Esophagus muscularis mucosa (tissue), 4 donors: ENCODE measurements around the gene ATP11A. TPM values are rescaled to one million over a fixed set of nuclear protein-coding genes. Genes with fewer than 3 reads are reported as not detected.
"Not testable (repeated sequence)": the region's sequence is repeated elsewhere in the genome, so short reads cannot be mapped to it uniquely, and the experiment has no call there.

ENCODE experiments used
- DNase-seq: peaks from one replicate; pipeline ENCODE4 v3.0.0-alpha.2; 2017; ENCODE audit errors: extremely low spot score
- H3K27ac ChIP-seq, 4 donors: fragments of 200-600 bp; sonication (generic); replicated peaks in 1 of 4; 1 replicate in 3 of 4; 2 replicates in 1 of 4; pipeline ENCODE4 v1.5.1; 2016 to 2019; ENCODE audit warnings: mild to moderate bottlenecking in 1 of 4
- H3K27me3 ChIP-seq, 4 donors: fragments of 200-600 bp; sonication (generic); one replicate each; pipeline versions ENCODE4 v1.5.1 to v1.6.0; 2016 to 2019
- H3K36me3 ChIP-seq, 4 donors: fragments of 200-600 bp; sonication (generic); one replicate each; pipeline ENCODE4 v1.5.1; 2016 to 2019
- H3K4me1 ChIP-seq, 4 donors: fragments of 200-600 bp; sonication (generic); one replicate each; pipeline ENCODE4 v1.5.1; 2016 to 2019
- H3K4me3 ChIP-seq, 4 donors: fragments of 200-600 bp; sonication (generic); 1 replicate in 2 of 4; 2 replicates in 2 of 4; pipeline ENCODE4 v1.5.1; 2016 to 2019; ENCODE audit warnings: mild to moderate bottlenecking in 4 of 4, moderate library complexity in 1 of 4
- H3K9me3 ChIP-seq, 4 donors: fragments of 200-600 bp; sonication (generic); 1 replicate in 3 of 4; 2 replicates in 1 of 4; pipeline ENCODE4 v1.5.1; 2016 to 2019
- CTCF ChIP-seq, 3 experiments: fragments of 200-600 bp in 2 of 3; fragments of 450-650 bp in 1 of 3; sonication (generic) in 2 of 3; IDR thresholded peaks; one replicate each; pipeline ENCODE4 v1.5.1; 2017 to 2019; ENCODE audit warnings: antibody characterized with exemption in 3 of 3, mild to moderate bottlenecking in 2 of 3, moderate library complexity in 1 of 3
- EP300 ChIP-seq: sonication (generic); formaldehyde crosslinking; IDR thresholded peaks from one replicate; pipeline ENCODE4 v1.6.1; 2017; ENCODE audit warnings: antibody characterized with exemption
- POLR2A ChIP-seq: fragments of 450-650 bp; IDR thresholded peaks from one replicate; pipeline ENCODE4 v1.6.1; 2017; ENCODE audit warnings: antibody characterized with exemption, moderate library complexity, mild to moderate bottlenecking, low read depth
- POLR2AphosphoS5 ChIP-seq, 2 donors: sonication (generic); formaldehyde crosslinking; IDR thresholded peaks; one replicate each; pipeline ENCODE4 v1.6.1; 2017; ENCODE audit warnings: antibody characterized with exemption in 2 of 2
- WGBS: methylation state at CpG from one replicate; pipeline ENCODE4 v1.1.5; 2018; 5-methylcytosine and 5-hydroxymethylcytosine counted together
- intact Hi-C: fragments of 100-400 bp; cut with DNase I; formaldehyde crosslinking; loops from one replicate; pipeline ENCODE4 v1.15.1; 2023
- total RNA-seq, 4 donors: library from RNA; depleted of rRNA; stranded (reverse); fragments of >200 nt; gene quantifications; one replicate each; pipeline versions ENCODE4 v1.1.0 to v1.2.1, GENCODE V29; 2016

ATP11A gene
- total RNA-seq, 4 donors from 2014 or later, result 11.2 to 27.8 (median 14.3) TPM

GRCh38 chr13:112679381-112679780, 10.5 kb upstream of the ATP11A start:
- Histone ChIP-seq H3K9me3 (no peaks in the 10 kb centered on the region), H3K36me3 (no peaks in the 10 kb centered on the region), H3K27ac (no peak overlapping the region), H3K4me1 (no peaks in the 10 kb centered on the region), H3K27me3 (no peaks in the 10 kb centered on the region), H3K4me3 (no peak overlapping the region)
- no peak for TF ChIP-seq POLR2A
- TF ChIP-seq CTCF (IDR thresholded peaks at IDR 0.05), result no peak
- TF ChIP-seq EP300, result no peak
- TF ChIP-seq POLR2AphosphoS5 (IDR thresholded peaks at IDR 0.05), result no peak
- intact Hi-C loops, result no loop called here
- 92% methylated on average over 11 of the region's 17 CpGs for WGBS
- DNase-seq, result no peak

- Histone ChIP-seq H3K4me3 (no peak overlapping the region), H3K27me3 (no peaks in the 10 kb centered on the region), H3K27ac (no peak overlapping the region), H3K4me1 (no peaks in the 10 kb centered on the region), H3K36me3 (no peaks in the 10 kb centered on the region), H3K9me3 (no peaks in the 10 kb centered on the region)
- TF ChIP-seq POLR2A (no peak), POLR2AphosphoS5 (IDR thresholded peaks at IDR 0.05) (no peak), CTCF (IDR thresholded peaks at IDR 0.05) (no peak), EP300 (no peak)
- DNase-seq, result no peak
- intact Hi-C loops, result no loop called here
- 93% methylated on average over 19 of the region's 20 CpGs for WGBS
Measured at GRCh38 chr13:112679932-112680677, 9.7 kb upstream of the ATP11A start.

GRCh38 chr13:112680741-112681360, 9.0 kb upstream of the ATP11A start:
- no peak for TF ChIP-seq POLR2AphosphoS5 (IDR thresholded peaks at IDR 0.05)
- intact Hi-C loops, result no loop called here

GRCh38 chr13:112683581-112683980, 6.3 kb upstream of the ATP11A start:
- 93% methylated on average over 10 of the region's 10 CpGs for WGBS
- H3K9me3 ChIP-seq, result no peaks in the 10 kb centered on the region
- no peaks in the 10 kb centered on the region for H3K36me3 ChIP-seq
- no peak for TF ChIP-seq CTCF (IDR thresholded peaks at IDR 0.05)
- TF ChIP-seq POLR2AphosphoS5 (IDR thresholded peaks at IDR 0.05), result no peak
- TF ChIP-seq POLR2A, result no peak
- no peak for TF ChIP-seq EP300
- no peaks in the 10 kb centered on the region for H3K27me3 ChIP-seq
- H3K27ac ChIP-seq, result no peak overlapping the region
- H3K4me3 ChIP-seq, result no peak overlapping the region
- no peak for DNase-seq
- intact Hi-C loops, result no loop called here
- peaks cover under 1 to 2% (median 1%) of the 10 kb centered on the region in 4 donors for H3K4me1 ChIP-seq

More at GRCh38 chr13:112680741-112681360, 9.0 kb upstream of the ATP11A start:
- DNase-seq, result no peak
- Histone ChIP-seq H3K4me3 (no peak overlapping the region), H3K4me1 (no peaks in the 10 kb centered on the region), H3K36me3 (no peaks in the 10 kb centered on the region), H3K27me3 (no peaks in the 10 kb centered on the region), H3K9me3 (no peaks in the 10 kb centered on the region), H3K27ac (no peak overlapping the region)
- WGBS, result 90% methylated on average over 17 of the region's 17 CpGs

GRCh38 chr13:112684071-112684845, 5.6 kb upstream of the ATP11A start:
- TF ChIP-seq POLR2AphosphoS5 (IDR thresholded peaks at IDR 0.05) (no peak), EP300 (no peak), POLR2A (no peak), CTCF (IDR thresholded peaks at IDR 0.05) (no peak)
- no peaks in the 10 kb centered on the region for H3K27me3 ChIP-seq
- WGBS, result 92% methylated on average over 18 of the region's 18 CpGs
- H3K4me3 ChIP-seq, result no peak overlapping the region
- no peak overlapping the region for H3K27ac ChIP-seq
- H3K36me3 ChIP-seq, result no peaks in the 10 kb centered on the region
- DNase-seq, result no peak
- H3K9me3 ChIP-seq, result no peaks in the 10 kb centered on the region
- H3K4me1 ChIP-seq, result peaks cover 5 to 9% (median 8%) of the 10 kb centered on the region in 4 donors
- intact Hi-C loops, result no loop called here

- peaks cover 5 to 13% (median 10%) of the 10 kb centered on the region in 4 donors for H3K4me1 ChIP-seq
- not testable (repeated sequence) for H3K27me3 ChIP-seq, DNase-seq, H3K27ac ChIP-seq, H3K4me3 ChIP-seq, H3K36me3 ChIP-seq, H3K9me3 ChIP-seq
- intact Hi-C loops, result loop anchor here (5.0 kb wide), 1 partner anchor 82 kb away; no protein-coding TSS in a partner anchor
- 94% methylated on average over 9 of the region's 9 CpGs for WGBS
Measured at GRCh38 chr13:112685189-112685805, 4.5 kb upstream of the ATP11A start.
